Large intestine (tissue), 3 donors: ENCODE data around the gene INTS7. TPM values are rescaled to one million over a fixed set of nuclear protein-coding genes. Genes with fewer than 3 reads are reported as not detected.

Experiments used
- DNase-seq, 2 donors: peaks; one replicate each; pipeline versions ENCODE4 v3.0.0 to v3.0.0-alpha.2; 2013
- H3K27ac ChIP-seq: one replicate; pipeline ENCODE4 v1.5.1; 2013; ENCODE audit warnings: low read length
- H3K27me3 ChIP-seq: 2 replicates; pipeline ENCODE4 v1.6.1; 2013; ENCODE audit warnings: low read length; ENCODE audit not compliant: control insufficient read depth, insufficient read depth
- H3K36me3 ChIP-seq: 2 replicates; pipeline ENCODE4 v1.6.1; 2013; ENCODE audit warnings: low read length; ENCODE audit not compliant: control insufficient read depth, insufficient read depth
- H3K4me1 ChIP-seq: one replicate; pipeline ENCODE4 v1.6.1; 2013; ENCODE audit warnings: low read length; ENCODE audit not compliant: control insufficient read depth, insufficient read depth
- H3K4me3 ChIP-seq: one replicate; pipeline ENCODE4 v1.5.1; 2013; ENCODE audit warnings: low read length
- H3K9me3 ChIP-seq: one replicate; pipeline ENCODE4 v1.6.1; 2013; ENCODE audit warnings: mild to moderate bottlenecking, low read depth, low read length, moderate library complexity; ENCODE audit not compliant: control insufficient read depth
- WGBS: methylation state at CpG from one replicate; pipeline ENCODE4 v1.1.5; 2013; ENCODE audit warnings: low lambda C conversion rate; ENCODE audit not compliant: insufficient coverage; 5-methylcytosine and 5-hydroxymethylcytosine counted together
- polyA plus RNA-seq: library from polyadenylated mRNA; unstranded; fragments of 120-200 nt; gene quantifications from one replicate; pipeline ENCODE4 v1.2.1, GENCODE V29; 2013

INTS7 gene
- polyA plus RNA-seq, 1 donor: 16.1 TPM

DNA sequence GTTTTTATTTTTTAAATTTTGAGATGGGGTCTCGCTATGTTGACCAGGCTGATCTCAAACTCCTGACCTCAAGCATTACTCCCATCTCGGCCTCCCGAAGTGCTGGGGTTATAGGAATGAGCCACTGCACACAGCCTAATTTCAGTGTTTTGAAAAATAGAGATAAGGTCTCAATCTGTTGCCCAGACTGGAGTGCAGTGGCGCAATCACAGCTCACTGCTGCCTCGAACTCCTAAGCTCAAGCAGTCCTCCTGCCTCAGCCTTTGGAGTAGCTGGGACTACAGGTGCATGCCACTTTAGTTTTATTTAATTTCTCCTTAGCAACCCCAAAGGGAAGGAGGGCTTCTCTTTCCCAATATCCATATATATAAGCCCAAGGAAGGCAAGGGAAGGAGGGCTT lies 141.0 kb downstream of the INTS7 start:
- no CpG with 5 or more reads among the region's 5 CpGs for WGBS
- H3K27ac ChIP-seq: peak overlapping the region; percentile 23
- no peaks in the 10 kb centered on the region for H3K36me3 ChIP-seq
- peaks cover 37% of the 10 kb centered on the region for H3K4me1 ChIP-seq
- peaks cover under 1% of the 10 kb centered on the region for H3K9me3 ChIP-seq
- no peak for DNase-seq
- no peak overlapping the region for H3K4me3 ChIP-seq
- no peaks in the 10 kb centered on the region for H3K27me3 ChIP-seq

DNA sequence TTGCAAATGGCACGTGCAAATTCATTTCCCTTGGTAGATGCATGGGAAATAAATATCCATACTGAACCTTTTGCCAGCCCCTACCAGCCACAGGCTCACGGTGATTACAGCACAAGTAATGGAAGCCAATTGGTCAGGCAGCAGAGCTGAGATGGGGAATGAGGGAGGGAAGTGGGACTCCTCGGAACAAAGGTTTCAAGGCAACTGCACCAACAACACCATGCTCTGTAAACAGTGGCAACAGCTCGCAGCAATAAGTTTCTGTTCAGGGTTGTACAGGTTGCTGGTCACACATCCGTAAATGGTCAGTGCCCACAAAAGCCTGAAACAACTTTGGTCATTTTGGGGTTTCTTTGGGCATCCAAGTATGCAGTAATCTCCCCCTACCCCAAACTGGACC lies 142.1 kb downstream of the INTS7 start:
- Histone ChIP-seq H3K9me3 (peaks cover 2% of the 10 kb centered on the region), H3K4me1 (peaks cover 37% of the 10 kb centered on the region), H3K27me3 (no peaks in the 10 kb centered on the region), H3K4me3 (no peak overlapping the region), H3K36me3 (no peaks in the 10 kb centered on the region), H3K27ac (no peak overlapping the region)
- DNase-seq: no peak
- WGBS: no CpG with 5 or more reads among the region's 5 CpGs

DNA sequence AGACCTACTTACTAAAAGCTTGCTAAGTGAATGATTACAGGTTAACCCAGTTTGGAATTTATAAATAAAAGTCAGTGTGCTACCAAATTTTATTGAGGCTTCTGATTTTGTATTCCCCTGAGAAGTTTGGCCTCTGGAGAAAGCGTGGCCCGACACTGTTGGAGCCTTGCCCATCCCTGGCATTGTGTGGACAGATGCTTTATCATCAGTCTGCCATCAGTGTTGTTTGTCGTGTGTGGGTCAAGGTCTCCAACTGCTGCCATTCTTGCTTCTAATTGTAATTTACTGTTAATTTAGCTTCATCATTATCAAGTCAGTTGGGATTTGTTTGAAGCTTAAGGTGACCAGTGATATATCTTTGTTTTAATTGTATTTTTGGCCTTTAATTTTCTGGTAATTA lies 142.8 kb downstream of the INTS7 start:
- Histone ChIP-seq H3K27ac (no peak overlapping the region), H3K27me3 (no peaks in the 10 kb centered on the region), H3K4me3 (no peak overlapping the region), H3K9me3 (peaks cover 2% of the 10 kb centered on the region), H3K4me1 (peaks cover 37% of the 10 kb centered on the region), H3K36me3 (no peaks in the 10 kb centered on the region)
- no CpG with 5 or more reads among the region's 3 CpGs for WGBS
- DNase-seq: no peak

DNA sequence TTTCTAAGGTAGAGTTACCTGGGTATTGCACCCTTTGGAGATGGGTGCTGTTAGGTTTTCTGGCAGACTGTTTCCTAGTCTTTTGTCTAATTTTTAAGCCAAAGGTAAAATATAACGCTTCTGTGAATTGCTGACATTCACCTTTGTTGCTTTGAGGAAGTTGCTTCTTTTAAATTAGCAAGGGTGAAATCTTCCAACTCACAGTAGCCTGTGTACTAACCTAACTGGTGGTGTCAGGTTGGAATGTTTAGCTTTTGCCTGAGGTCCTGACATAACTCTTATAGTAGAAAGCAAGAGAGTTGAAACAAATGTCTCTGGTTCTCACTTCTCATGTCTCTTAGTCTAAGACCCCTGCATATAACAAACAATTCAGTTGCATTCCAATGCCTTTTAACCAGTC lies 143.6 kb downstream of the INTS7 start:
- peak overlapping the region; percentile 63 for H3K27ac ChIP-seq
- H3K27me3 ChIP-seq: no peaks in the 10 kb centered on the region
- H3K4me1 ChIP-seq: peaks cover 37% of the 10 kb centered on the region
- DNase-seq: no peak
- no CpG with 5 or more reads among the region's 1 CpG for WGBS
- peaks cover 2% of the 10 kb centered on the region for H3K9me3 ChIP-seq
- no peaks in the 10 kb centered on the region for H3K36me3 ChIP-seq
- no peak overlapping the region for H3K4me3 ChIP-seq

Other genes starting within 250 kb of the INTS7 start
- gene LPGAT1, start 204.8 kb downstream of the INTS7 start, polyA plus RNA-seq: 222 TPM
- 10.1 TPM for gene DTL, start 191 bp upstream of the INTS7 start, polyA plus RNA-seq
- 43.5 TPM for gene PPP2R5A, start 249.9 kb upstream of the INTS7 start, polyA plus RNA-seq